OCI-LY1 (cell line): Measurements from ENCODE around the gene MCF2L2.

ENCODE experiments used
- H2AFZ ChIP-seq: fragments of 200-600 bp; sonication (generic), shearing (Covaris generic); 2 replicates; pipeline ENCODE4 v1.6.0; 2014; ENCODE audit warnings: antibody characterized with exemption, mild to moderate bottlenecking, low read length
- H3F3A ChIP-seq: fragments of 200-600 bp; sonication (generic), shearing (Covaris generic); 2 replicates; pipeline ENCODE4 v1.6.0; 2014; ENCODE audit warnings: mild to moderate bottlenecking, antibody characterized with exemption, low read length, moderate library complexity; ENCODE audit not compliant: insufficient read depth
- H3K27ac ChIP-seq: fragments of 200-600 bp; sonication (generic); 2 replicates; pipeline ENCODE4 v1.5.1; 2014; ENCODE audit warnings: low read length, mixed run types, mild to moderate bottlenecking, low read depth; ENCODE audit not compliant: poor library complexity, severe bottlenecking
- H3K27me3 ChIP-seq: fragments of 200-600 bp; sonication (generic); 2 replicates; pipeline ENCODE4 v1.6.0; 2014; ENCODE audit warnings: antibody characterized with exemption, mild to moderate bottlenecking, low read length, moderate library complexity; ENCODE audit not compliant: insufficient read depth
- H3K36me3 ChIP-seq: fragments of 200-600 bp; sonication (generic); 2 replicates; pipeline ENCODE4 v1.6.1; 2014; ENCODE audit warnings: mild to moderate bottlenecking, antibody characterized with exemption, low read length, moderate library complexity, mixed read lengths; ENCODE audit not compliant: insufficient read depth
- H3K4me1 ChIP-seq: fragments of 200-600 bp; sonication (generic); 2 replicates; pipeline ENCODE4 v1.5.1; 2014; ENCODE audit warnings: mild to moderate bottlenecking, low read length, moderate library complexity; ENCODE audit not compliant: insufficient read depth, severe bottlenecking
- H3K4me2 ChIP-seq: fragments of 200-600 bp; sonication (generic), shearing (Covaris generic); 2 replicates; pipeline ENCODE4 v1.6.1; 2014; ENCODE audit warnings: low read length
- H3K4me3 ChIP-seq: fragments of 200-600 bp; sonication (generic); 2 replicates; pipeline ENCODE4 v1.5.1; 2014; ENCODE audit warnings: low read length, low read depth, mild to moderate bottlenecking, mixed read lengths; ENCODE audit not compliant: poor library complexity, severe bottlenecking
- H3K79me2 ChIP-seq: fragments of 200-600 bp; shearing (Covaris generic); 2 replicates; pipeline ENCODE4 v1.6.1; 2016; ENCODE audit warnings: mixed run types, low read length, mixed read lengths; ENCODE audit not compliant: insufficient read depth
- H3K9ac ChIP-seq: fragments of 200-600 bp; sonication (generic), shearing (Covaris generic); 2 replicates; pipeline ENCODE4 v1.6.1; 2014; ENCODE audit warnings: mild to moderate bottlenecking, low read length, mixed read lengths
- H3K9me2 ChIP-seq: fragments of 200-600 bp; sonication (generic), shearing (Covaris generic); 2 replicates; pipeline ENCODE4 v1.6.1; 2014; ENCODE audit warnings: low read depth, mild to moderate bottlenecking, low read length, mixed read lengths
- H3K9me3 ChIP-seq: fragments of 200-600 bp; shearing (Covaris generic); 2 replicates; pipeline ENCODE4 v1.6.1; 2014; ENCODE audit warnings: low read length, mixed read lengths
- H4K20me1 ChIP-seq: fragments of 200-600 bp; sonication (generic), shearing (Covaris generic); 2 replicates; pipeline ENCODE4 v1.6.0; 2016; ENCODE audit warnings: mild to moderate bottlenecking, low read length; ENCODE audit not compliant: insufficient read depth
- EZH2 ChIP-seq: fragments of 200-600 bp; sonication (generic), shearing (Covaris generic); IDR thresholded peaks from 2 replicates; pipeline ENCODE4 v1.8.0; 2017; ENCODE audit warnings: borderline replicate concordance, mixed run types, mild to moderate bottlenecking, antibody characterized with exemption, low read length, moderate library complexity, mixed read lengths
- TF ChIP-seq, protein P1 (sequence below): fragments of 200-600 bp; sonication (generic), shearing (Covaris generic); IDR thresholded peaks from 2 replicates; pipeline ENCODE4 v1.5.1; 2017; ENCODE audit warnings: mild to moderate bottlenecking, antibody characterized with exemption, low read length, moderate library complexity, mixed read lengths

MCF2L2 gene

DNA sequence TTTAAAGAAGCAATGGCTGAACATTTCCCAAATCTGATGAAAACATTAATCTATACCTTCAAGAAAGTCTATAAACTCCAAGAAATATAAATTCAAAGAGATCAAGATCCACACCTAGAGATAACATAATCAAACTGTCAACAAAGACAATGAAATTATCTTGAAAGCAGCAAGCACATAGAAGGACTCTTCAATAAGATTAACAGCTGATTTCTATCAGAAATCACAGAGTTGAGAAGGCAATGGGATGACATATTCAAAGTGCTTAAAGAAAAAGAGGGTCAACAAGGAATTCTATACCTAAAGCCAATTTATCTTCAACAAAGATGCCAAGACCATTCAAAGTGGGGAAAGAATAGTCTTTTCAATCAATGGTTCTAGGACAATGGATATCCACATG is 224.7 kb downstream of the MCF2L2 start:
- Histone ChIP-seq H3K4me3 (no peak overlapping the region), H4K20me1 (no peaks in the 10 kb centered on the region), H3K79me2 (no peaks in the 10 kb centered on the region), H3K4me1 (no peaks in the 10 kb centered on the region), H2AFZ (no peak overlapping the region), H3K9me2 (no peaks in the 10 kb centered on the region), H3K36me3 (no peaks in the 10 kb centered on the region), H3K27me3 (no peaks in the 10 kb centered on the region), H3K27ac (no peak overlapping the region), H3K9ac (no peak overlapping the region), H3K4me2 (no peak overlapping the region), H3K9me3 (peaks cover 11% of the 10 kb centered on the region), H3F3A (no peaks in the 10 kb centered on the region)
- TF ChIP-seq, protein P1, sequence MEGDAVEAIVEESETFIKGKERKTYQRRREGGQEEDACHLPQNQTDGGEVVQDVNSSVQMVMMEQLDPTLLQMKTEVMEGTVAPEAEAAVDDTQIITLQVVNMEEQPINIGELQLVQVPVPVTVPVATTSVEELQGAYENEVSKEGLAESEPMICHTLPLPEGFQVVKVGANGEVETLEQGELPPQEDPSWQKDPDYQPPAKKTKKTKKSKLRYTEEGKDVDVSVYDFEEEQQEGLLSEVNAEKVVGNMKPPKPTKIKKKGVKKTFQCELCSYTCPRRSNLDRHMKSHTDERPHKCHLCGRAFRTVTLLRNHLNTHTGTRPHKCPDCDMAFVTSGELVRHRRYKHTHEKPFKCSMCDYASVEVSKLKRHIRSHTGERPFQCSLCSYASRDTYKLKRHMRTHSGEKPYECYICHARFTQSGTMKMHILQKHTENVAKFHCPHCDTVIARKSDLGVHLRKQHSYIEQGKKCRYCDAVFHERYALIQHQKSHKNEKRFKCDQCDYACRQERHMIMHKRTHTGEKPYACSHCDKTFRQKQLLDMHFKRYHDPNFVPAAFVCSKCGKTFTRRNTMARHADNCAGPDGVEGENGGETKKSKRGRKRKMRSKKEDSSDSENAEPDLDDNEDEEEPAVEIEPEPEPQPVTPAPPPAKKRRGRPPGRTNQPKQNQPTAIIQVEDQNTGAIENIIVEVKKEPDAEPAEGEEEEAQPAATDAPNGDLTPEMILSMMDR, result no peak
- no peak for TF ChIP-seq EZH2

DNA sequence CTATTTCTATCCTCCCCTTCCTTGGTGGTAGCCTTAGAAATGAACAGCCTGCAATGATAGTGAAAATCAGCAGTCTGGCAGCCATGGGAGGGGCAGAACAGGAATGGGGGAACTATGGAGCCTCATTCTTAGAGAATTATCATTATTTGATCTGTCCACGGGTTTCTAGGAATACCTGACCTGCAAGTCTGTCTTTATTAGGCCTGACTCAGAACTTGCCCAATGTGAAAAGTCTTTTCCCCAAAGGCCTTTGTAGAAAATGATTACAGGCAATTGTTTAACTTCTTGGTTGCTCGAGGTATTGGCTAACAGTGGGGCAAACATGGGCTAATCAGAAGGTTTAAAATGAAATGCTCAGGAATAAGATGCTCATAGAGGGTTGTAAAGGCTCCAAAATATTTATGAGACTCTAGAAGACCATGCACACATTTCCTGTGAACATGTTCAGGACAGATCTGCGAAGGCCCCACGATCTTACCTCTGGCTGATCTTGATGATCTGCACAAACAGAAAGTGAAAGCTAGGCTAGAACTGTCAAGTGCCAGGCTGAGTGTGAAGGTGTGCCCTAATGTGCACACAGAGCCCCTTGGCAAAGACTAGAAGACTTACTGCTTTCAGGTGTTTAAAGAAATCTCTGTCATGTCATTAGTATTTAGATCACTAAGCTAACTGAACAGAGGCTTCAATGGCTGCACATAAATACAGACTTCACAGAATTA is 226.3 kb downstream of the MCF2L2 start:
- Histone ChIP-seq H3K27ac (no peak overlapping the region), H3K9ac (no peak overlapping the region), H3K9me3 (peaks cover 11% of the 10 kb centered on the region), H3K4me3 (no peak overlapping the region), H4K20me1 (no peaks in the 10 kb centered on the region), H3K36me3 (no peaks in the 10 kb centered on the region), H3K4me1 (no peaks in the 10 kb centered on the region), H3K9me2 (no peaks in the 10 kb centered on the region), H3K27me3 (no peaks in the 10 kb centered on the region), H3F3A (no peaks in the 10 kb centered on the region), H2AFZ (no peak overlapping the region), H3K79me2 (no peaks in the 10 kb centered on the region), H3K4me2 (no peak overlapping the region)
- TF ChIP-seq, protein P1, result no peak
- no peak for TF ChIP-seq EZH2

DNA sequence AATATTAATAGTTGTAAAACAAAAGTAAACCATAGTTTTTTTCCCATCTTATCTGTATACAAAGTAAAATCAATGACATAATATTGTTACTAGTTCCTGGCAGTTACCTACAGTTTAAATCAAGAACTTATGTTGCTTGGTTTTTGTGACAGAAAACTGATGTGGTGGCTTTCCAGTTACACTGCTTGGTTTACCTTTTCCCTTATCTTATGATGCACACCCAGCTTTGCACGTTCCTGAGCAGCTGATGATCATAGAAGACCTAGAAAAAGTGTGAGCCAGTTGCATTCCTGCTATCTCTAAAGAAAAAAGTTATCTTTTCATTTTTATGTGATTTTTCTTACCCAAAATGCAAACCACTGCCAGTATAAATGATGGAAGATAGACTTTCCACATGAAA is 229.5 kb downstream of the MCF2L2 start:
- Histone ChIP-seq H3K27me3 (peaks cover 13% of the 10 kb centered on the region), H3K9ac (no peak overlapping the region), H3K4me2 (no peak overlapping the region), H4K20me1 (no peaks in the 10 kb centered on the region), H3F3A (no peaks in the 10 kb centered on the region), H2AFZ (no peak overlapping the region), H3K9me3 (peaks cover 8% of the 10 kb centered on the region), H3K4me3 (no peak overlapping the region), H3K79me2 (no peaks in the 10 kb centered on the region), H3K36me3 (no peaks in the 10 kb centered on the region), H3K4me1 (no peaks in the 10 kb centered on the region), H3K9me2 (no peaks in the 10 kb centered on the region), H3K27ac (no peak overlapping the region)
- TF ChIP-seq, protein P1, result no peak
- no peak for TF ChIP-seq EZH2
